Neural cell (in vitro differentiated cells): ENCODE measurements around the gene PLPP3. TPM values are rescaled to one million over a fixed set of nuclear protein-coding genes. Genes with fewer than 3 reads are reported as not detected.

Source experiments
- H2AFZ ChIP-seq: fragments of 200-600, 300-800 bp; sonication (generic), shearing (Covaris generic); 2 replicates; pipeline ENCODE4 v1.6.0; 2014; ENCODE audit warnings: low read depth, mild to moderate bottlenecking, antibody characterized with exemption, low read length, moderate library complexity
- H3F3A ChIP-seq: fragments of 200-600 bp; shearing (Covaris generic); 2 replicates; pipeline ENCODE4 v1.6.1; 2016; ENCODE audit warnings: mild to moderate bottlenecking, moderate library complexity, mixed read lengths, antibody characterized with exemption, low read length; ENCODE audit not compliant: insufficient read depth, poor library complexity, severe bottlenecking
- H3K27ac ChIP-seq: fragments of 200-600, 300-800 bp; sonication (generic), shearing (Covaris generic); 2 replicates; pipeline ENCODE4 v1.5.1; 2014; ENCODE audit warnings: mild to moderate bottlenecking, low read length, moderate library complexity
- H3K27me3 ChIP-seq: fragments of 300-800, 200-600 bp; sonication (generic), shearing (Covaris generic); 2 replicates; pipeline ENCODE4 v1.6.0; 2014; ENCODE audit warnings: mild to moderate bottlenecking, low read depth, low read length, moderate library complexity; ENCODE audit not compliant: insufficient read depth
- H3K36me3 ChIP-seq: fragments of 300-800, 200-600 bp; sonication (generic), shearing (Covaris generic); 2 replicates; pipeline ENCODE4 v1.5.1; 2014; ENCODE audit warnings: mild to moderate bottlenecking, antibody characterized with exemption, low read length, moderate library complexity; ENCODE audit not compliant: insufficient read depth
- H3K4me2 ChIP-seq: fragments of 300-800, 200-600 bp; sonication (generic), shearing (Covaris generic); 2 replicates; pipeline ENCODE4 v1.6.0; 2014; ENCODE audit warnings: mild to moderate bottlenecking, low read length
- H3K4me3 ChIP-seq: fragments of 300-800, 200-600 bp; sonication (generic), shearing (Covaris generic); 2 replicates; pipeline ENCODE4 v1.5.1; 2014; ENCODE audit warnings: mild to moderate bottlenecking, low read length, moderate library complexity
- H3K79me2 ChIP-seq: fragments of 200-600 bp; shearing (Covaris generic); replicated peaks from 2 replicates; pipeline ENCODE4 v1.6.0; 2014; ENCODE audit warnings: mild to moderate bottlenecking, low read length, moderate library complexity; ENCODE audit not compliant: insufficient read depth
- H3K9ac ChIP-seq: fragments of 300-800, 200-600 bp; sonication (generic), shearing (Covaris generic); 2 replicates; pipeline ENCODE4 v1.6.1; 2016; ENCODE audit warnings: mild to moderate bottlenecking, low read length, mixed read lengths
- H3K9me2 ChIP-seq: fragments of 200-600 bp; shearing (Covaris generic); 2 replicates; pipeline ENCODE4 v1.6.1; 2016; ENCODE audit warnings: mild to moderate bottlenecking, low read length, mixed read lengths; ENCODE audit not compliant: insufficient read depth
- H3K9me3 ChIP-seq: fragments of 200-600, 300-800 bp; sonication (generic), shearing (Covaris generic); 2 replicates; pipeline ENCODE4 v1.6.1; 2016; ENCODE audit warnings: mild to moderate bottlenecking, mixed run types, low read length, moderate library complexity, mixed read lengths
- H4K20me1 ChIP-seq: fragments of 200-600 bp; shearing (Covaris generic); 2 replicates; pipeline ENCODE4 v1.6.1; 2016; ENCODE audit warnings: mild to moderate bottlenecking, mixed run types; ENCODE audit not compliant: insufficient read depth
- EP300 ChIP-seq: fragments of 450-650 bp; conservative IDR thresholded peaks from 2 replicates; pipeline ENCODE4 v1.6.1; 2014; ENCODE audit warnings: antibody characterized with exemption, mild to moderate bottlenecking, moderate library complexity; ENCODE audit not compliant: poor library complexity, severe bottlenecking
- EZH2 ChIP-seq: fragments of 200-600, 300-800 bp; shearing (Covaris generic), sonication (generic); IDR thresholded peaks from 2 replicates; pipeline ENCODE4 v1.6.1; 2014; ENCODE audit warnings: antibody characterized with exemption, low read length, borderline replicate concordance, mild to moderate bottlenecking; ENCODE audit not compliant: insufficient read depth, poor library complexity, severe bottlenecking
- MXI1 ChIP-seq: fragments of 450-650 bp; conservative IDR thresholded peaks from 2 replicates; pipeline ENCODE4 v1.6.1; 2014; ENCODE audit warnings: antibody characterized with exemption, mild to moderate bottlenecking; ENCODE audit not compliant: poor library complexity, severe bottlenecking
- POLR2AphosphoS5 ChIP-seq: IDR thresholded peaks from 2 replicates; pipeline ENCODE4 v1.6.1; 2012
- RAD21 ChIP-seq: fragments of 450-650 bp; conservative IDR thresholded peaks from 2 replicates; pipeline ENCODE4 v1.6.1; 2014; ENCODE audit warnings: antibody characterized with exemption, mild to moderate bottlenecking, moderate library complexity
- SMC3 ChIP-seq: fragments of 450-650 bp; conservative IDR thresholded peaks from 2 replicates; pipeline ENCODE4 v1.6.1; 2014; ENCODE audit warnings: antibody characterized with exemption, mild to moderate bottlenecking, moderate library complexity; ENCODE audit not compliant: poor library complexity
- TAF1 ChIP-seq: IDR thresholded peaks from 2 replicates; pipeline ENCODE4 v1.6.1; 2012; ENCODE audit warnings: low read depth
- polyA plus RNA-seq: library from polyadenylated mRNA; depleted of rRNA; stranded (reverse); fragments of >200 nt; gene quantifications from 2 replicates; pipeline ENCODE4 v1.2.3, GENCODE V29; 2014
- TF ChIP-seq, protein P1 (sequence below): fragments of 450-650 bp; IDR thresholded peaks from 2 replicates; pipeline ENCODE4 v1.5.1; 2014; ENCODE audit warnings: antibody characterized with exemption, mild to moderate bottlenecking, moderate library complexity; ENCODE audit not compliant: poor library complexity, severe bottlenecking
- TF ChIP-seq, protein P2 (sequence below): IDR thresholded peaks from 2 replicates; pipeline ENCODE4 v1.6.1; 2012; ENCODE audit warnings: borderline replicate concordance

The PLPP3 gene
- polyA plus RNA-seq, 1 donor from 2014 or later = 2.1 TPM

DNA sequence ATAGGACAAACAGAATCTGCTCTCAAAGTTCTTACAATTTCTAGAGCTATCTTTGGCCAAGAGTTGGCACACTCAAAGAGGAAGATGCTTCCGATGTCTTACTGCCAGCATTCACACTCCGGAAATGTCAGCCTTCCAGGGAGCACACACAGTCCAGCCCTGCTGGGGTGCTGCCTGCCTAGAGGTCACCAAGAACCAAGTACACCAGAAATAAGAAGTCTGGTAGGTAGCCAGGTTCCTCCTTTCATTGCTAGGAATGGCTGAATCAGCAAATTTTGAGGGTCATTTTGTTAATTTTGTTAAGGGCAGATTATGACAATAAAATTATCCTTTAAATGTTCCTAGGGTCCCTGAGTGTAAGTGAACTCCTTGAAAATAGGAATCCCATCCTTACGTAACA, 77.5 kb downstream of the PLPP3 start:
- Histone ChIP-seq H2AFZ (no peak overlapping the region), H3K79me2 (no peaks in the 10 kb centered on the region), H3K4me2 (no peak overlapping the region), H3K9ac (no peak overlapping the region), H4K20me1 (no peaks in the 10 kb centered on the region), H3K9me2 (no peaks in the 10 kb centered on the region), H3K4me3 (no peak overlapping the region), H3K36me3 (no peaks in the 10 kb centered on the region), H3K27me3 (no peaks in the 10 kb centered on the region), H3F3A (no peaks in the 10 kb centered on the region), H3K27ac (no peak overlapping the region), H3K9me3 (no peaks in the 10 kb centered on the region)
- TF ChIP-seq RAD21 (no peak), EP300 (no peak), EZH2 (no peak), MXI1 (no peak), POLR2AphosphoS5 (no peak), SMC3 (no peak), TAF1 (no peak)
- TF ChIP-seq, protein P1, sequence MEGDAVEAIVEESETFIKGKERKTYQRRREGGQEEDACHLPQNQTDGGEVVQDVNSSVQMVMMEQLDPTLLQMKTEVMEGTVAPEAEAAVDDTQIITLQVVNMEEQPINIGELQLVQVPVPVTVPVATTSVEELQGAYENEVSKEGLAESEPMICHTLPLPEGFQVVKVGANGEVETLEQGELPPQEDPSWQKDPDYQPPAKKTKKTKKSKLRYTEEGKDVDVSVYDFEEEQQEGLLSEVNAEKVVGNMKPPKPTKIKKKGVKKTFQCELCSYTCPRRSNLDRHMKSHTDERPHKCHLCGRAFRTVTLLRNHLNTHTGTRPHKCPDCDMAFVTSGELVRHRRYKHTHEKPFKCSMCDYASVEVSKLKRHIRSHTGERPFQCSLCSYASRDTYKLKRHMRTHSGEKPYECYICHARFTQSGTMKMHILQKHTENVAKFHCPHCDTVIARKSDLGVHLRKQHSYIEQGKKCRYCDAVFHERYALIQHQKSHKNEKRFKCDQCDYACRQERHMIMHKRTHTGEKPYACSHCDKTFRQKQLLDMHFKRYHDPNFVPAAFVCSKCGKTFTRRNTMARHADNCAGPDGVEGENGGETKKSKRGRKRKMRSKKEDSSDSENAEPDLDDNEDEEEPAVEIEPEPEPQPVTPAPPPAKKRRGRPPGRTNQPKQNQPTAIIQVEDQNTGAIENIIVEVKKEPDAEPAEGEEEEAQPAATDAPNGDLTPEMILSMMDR = no peak
- TF ChIP-seq, protein P2, sequence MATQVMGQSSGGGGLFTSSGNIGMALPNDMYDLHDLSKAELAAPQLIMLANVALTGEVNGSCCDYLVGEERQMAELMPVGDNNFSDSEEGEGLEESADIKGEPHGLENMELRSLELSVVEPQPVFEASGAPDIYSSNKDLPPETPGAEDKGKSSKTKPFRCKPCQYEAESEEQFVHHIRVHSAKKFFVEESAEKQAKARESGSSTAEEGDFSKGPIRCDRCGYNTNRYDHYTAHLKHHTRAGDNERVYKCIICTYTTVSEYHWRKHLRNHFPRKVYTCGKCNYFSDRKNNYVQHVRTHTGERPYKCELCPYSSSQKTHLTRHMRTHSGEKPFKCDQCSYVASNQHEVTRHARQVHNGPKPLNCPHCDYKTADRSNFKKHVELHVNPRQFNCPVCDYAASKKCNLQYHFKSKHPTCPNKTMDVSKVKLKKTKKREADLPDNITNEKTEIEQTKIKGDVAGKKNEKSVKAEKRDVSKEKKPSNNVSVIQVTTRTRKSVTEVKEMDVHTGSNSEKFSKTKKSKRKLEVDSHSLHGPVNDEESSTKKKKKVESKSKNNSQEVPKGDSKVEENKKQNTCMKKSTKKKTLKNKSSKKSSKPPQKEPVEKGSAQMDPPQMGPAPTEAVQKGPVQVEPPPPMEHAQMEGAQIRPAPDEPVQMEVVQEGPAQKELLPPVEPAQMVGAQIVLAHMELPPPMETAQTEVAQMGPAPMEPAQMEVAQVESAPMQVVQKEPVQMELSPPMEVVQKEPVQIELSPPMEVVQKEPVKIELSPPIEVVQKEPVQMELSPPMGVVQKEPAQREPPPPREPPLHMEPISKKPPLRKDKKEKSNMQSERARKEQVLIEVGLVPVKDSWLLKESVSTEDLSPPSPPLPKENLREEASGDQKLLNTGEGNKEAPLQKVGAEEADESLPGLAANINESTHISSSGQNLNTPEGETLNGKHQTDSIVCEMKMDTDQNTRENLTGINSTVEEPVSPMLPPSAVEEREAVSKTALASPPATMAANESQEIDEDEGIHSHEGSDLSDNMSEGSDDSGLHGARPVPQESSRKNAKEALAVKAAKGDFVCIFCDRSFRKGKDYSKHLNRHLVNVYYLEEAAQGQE = no peak

DNA sequence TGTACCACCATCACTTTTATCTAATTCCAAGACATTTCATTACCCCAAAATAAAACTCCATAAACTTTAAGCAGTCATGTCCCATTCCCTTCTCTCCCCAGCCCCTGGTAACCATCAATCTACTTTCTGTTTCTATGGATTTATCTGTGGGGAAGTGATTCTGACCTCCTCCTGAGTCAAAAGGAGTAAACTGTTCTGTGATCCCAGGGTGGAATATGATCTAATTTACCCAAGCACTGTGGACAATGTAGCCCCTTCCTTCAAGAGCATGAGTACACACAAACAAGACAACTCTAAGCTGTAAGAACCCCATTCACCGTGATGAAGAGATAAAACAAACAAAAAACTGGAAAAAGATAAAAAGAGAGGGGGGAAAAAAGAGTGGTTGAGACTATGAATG, 77.9 kb downstream of the PLPP3 start:
- Histone ChIP-seq H3K4me3 (no peak overlapping the region), H3K9me2 (no peaks in the 10 kb centered on the region), H3K27ac (no peak overlapping the region), H4K20me1 (no peaks in the 10 kb centered on the region), H3K4me2 (no peak overlapping the region), H3K36me3 (no peaks in the 10 kb centered on the region), H3K79me2 (no peaks in the 10 kb centered on the region), H2AFZ (no peak overlapping the region), H3K9ac (no peak overlapping the region), H3F3A (no peaks in the 10 kb centered on the region), H3K27me3 (no peaks in the 10 kb centered on the region), H3K9me3 (no peaks in the 10 kb centered on the region)
- no peak for TF ChIP-seq POLR2AphosphoS5
- TF ChIP-seq EZH2 = no peak
- no peak for TF ChIP-seq EP300
- TF ChIP-seq MXI1 = no peak
